OCI-LY7 (cell line): ENCODE results near the gene CACNA2D1. TPM values are rescaled to one million over a fixed set of nuclear protein-coding genes. Genes with fewer than 3 reads are reported as not detected.

ENCODE experiments used
- BruUV-seq: library from RNA; stranded (reverse); fragments of 400-500 nt; replicated peaks from 2 replicates; lab custom pipeline; 2021; lab: Mats Ljungman, UMichigan
- CTCF ChIA-PET: fragments of 300-600 bp; sonication (Branson Sonifier 250); formaldehyde crosslinking; loops from one replicate; lab custom pipeline; 2022; ENCODE audit warnings: antibody characterized with exemption; ENCODE audit not compliant: unreplicated experiment; lab: Charles Lee
- POLR2A ChIA-PET: fragments of 300-600 bp; sonication (Branson Sonifier 250); formaldehyde crosslinking; loops from one replicate; lab custom pipeline; 2022; ENCODE audit warnings: antibody characterized with exemption; lab: Charles Lee
- DNase-seq: peaks from one replicate; pipeline ENCODE4 v3.0.0-alpha.2; 2015; ENCODE audit warnings: low spot score
- H2AFZ ChIP-seq: fragments of 200-600 bp; sonication (generic), shearing (Covaris generic); 2 replicates; pipeline ENCODE4 v1.6.1; 2014; ENCODE audit warnings: mild to moderate bottlenecking, antibody characterized with exemption, low read length, moderate library complexity
- H3K27ac ChIP-seq: fragments of 200-600 bp; sonication (generic); 2 replicates; pipeline ENCODE4 v1.5.1; 2014; ENCODE audit warnings: mixed run types, low read depth, mild to moderate bottlenecking, moderate library complexity, low read length, inconsistent platforms; ENCODE audit not compliant: poor library complexity, severe bottlenecking
- H3K36me3 ChIP-seq: fragments of 200-600 bp; sonication (generic); 2 replicates; pipeline ENCODE4 v1.6.1; 2014; ENCODE audit warnings: mild to moderate bottlenecking, antibody characterized with exemption, low read length, moderate library complexity, mixed read lengths; ENCODE audit not compliant: insufficient read depth
- H3K4me1 ChIP-seq: fragments of 200-600 bp; sonication (generic); 2 replicates; pipeline ENCODE4 v1.5.1; 2014; ENCODE audit warnings: mild to moderate bottlenecking, low read length; ENCODE audit not compliant: insufficient read depth, poor library complexity, severe bottlenecking
- H3K4me2 ChIP-seq: fragments of 200-600 bp; sonication (generic); 2 replicates; pipeline ENCODE4 v1.6.1; 2014; ENCODE audit warnings: mild to moderate bottlenecking, low read length
- H3K4me3 ChIP-seq: fragments of 200-600 bp; sonication (generic); 2 replicates; pipeline ENCODE4 v1.5.1; 2014; ENCODE audit warnings: mild to moderate bottlenecking, low read depth, low read length; ENCODE audit not compliant: poor library complexity, severe bottlenecking
- H3K79me2 ChIP-seq: fragments of 200-600 bp; sonication (generic); 2 replicates; pipeline ENCODE4 v1.6.1; 2016; ENCODE audit warnings: low read depth, mild to moderate bottlenecking, low read length, moderate library complexity, mixed read lengths; ENCODE audit not compliant: insufficient read depth
- H3K9me2 ChIP-seq: fragments of 200-600 bp; sonication (generic); 2 replicates; pipeline ENCODE4 v1.6.1; 2016; ENCODE audit warnings: mild to moderate bottlenecking, low read length, mixed read lengths; ENCODE audit not compliant: insufficient read depth
- H3K9me3 ChIP-seq: fragments of 200-600 bp; sonication (generic); 2 replicates; pipeline ENCODE4 v1.6.1; 2014; ENCODE audit warnings: mild to moderate bottlenecking, mixed run types, low read length, mixed read lengths
- H4K20me1 ChIP-seq: fragments of 200-600 bp; sonication (generic); 2 replicates; pipeline ENCODE4 v1.6.1; 2014; ENCODE audit warnings: mild to moderate bottlenecking, antibody characterized with exemption, low read length, moderate library complexity, mixed read lengths; ENCODE audit not compliant: insufficient read depth
- EZH2phosphoT487 ChIP-seq: fragments of 200-600 bp; sonication (generic); IDR thresholded peaks from 2 replicates; pipeline ENCODE4 v1.6.1; 2018; ENCODE audit warnings: low read depth, borderline replicate concordance, mild to moderate bottlenecking, mixed run types, antibody characterized with exemption, low read length, moderate library complexity, mixed read lengths
- intact Hi-C: fragments of 100-400 bp; cut with micrococcal nuclease; formaldehyde crosslinking; loops from one replicate; pipeline ENCODE4 v1.10.0; 2022; ENCODE audit not compliant: unreplicated experiment
- total RNA-seq, 2 experiments: library from RNA; depleted of rRNA in 1 of 2; stranded (reverse); fragments of >200 nt in 1 of 2; shearing (Covaris generic) in 1 of 2; gene quantifications; 2 replicates each; pipeline ENCODE4 v1.2.3, GENCODE V29; 2014 to 2022
- TF ChIP-seq, protein P1 (sequence below): fragments of 200-600 bp; sonication (generic); conservative IDR thresholded peaks from 2 replicates; pipeline ENCODE4 v1.5.1; 2014; ENCODE audit warnings: mild to moderate bottlenecking, antibody characterized with exemption, low read length, moderate library complexity, mixed read lengths

Gene CACNA2D1
- total RNA-seq, 2 experiments from 2014 or later = not detected

DNA sequence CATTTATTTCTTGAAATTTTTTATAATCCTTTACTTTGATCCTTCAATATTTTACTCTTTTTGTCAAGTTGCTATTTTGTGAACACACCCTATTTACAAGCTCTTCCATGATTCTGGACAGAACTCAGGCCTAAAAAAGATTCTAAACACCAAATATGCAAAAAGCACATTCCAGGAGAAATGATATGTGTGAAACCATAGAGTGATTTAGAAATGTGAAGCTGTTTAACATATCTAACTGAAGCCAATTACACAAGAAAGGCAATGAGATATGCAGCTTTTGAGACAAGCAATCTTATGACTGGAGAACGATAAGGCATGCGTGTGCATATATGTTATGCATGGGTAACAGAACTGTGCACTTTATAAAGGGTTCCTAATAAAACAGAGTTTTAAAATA lies 243.0 kb downstream of the CACNA2D1 start:
- no TSS peak for BruUV-seq
- TF ChIP-seq EZH2phosphoT487 = no peak
- TF ChIP-seq, protein P1, sequence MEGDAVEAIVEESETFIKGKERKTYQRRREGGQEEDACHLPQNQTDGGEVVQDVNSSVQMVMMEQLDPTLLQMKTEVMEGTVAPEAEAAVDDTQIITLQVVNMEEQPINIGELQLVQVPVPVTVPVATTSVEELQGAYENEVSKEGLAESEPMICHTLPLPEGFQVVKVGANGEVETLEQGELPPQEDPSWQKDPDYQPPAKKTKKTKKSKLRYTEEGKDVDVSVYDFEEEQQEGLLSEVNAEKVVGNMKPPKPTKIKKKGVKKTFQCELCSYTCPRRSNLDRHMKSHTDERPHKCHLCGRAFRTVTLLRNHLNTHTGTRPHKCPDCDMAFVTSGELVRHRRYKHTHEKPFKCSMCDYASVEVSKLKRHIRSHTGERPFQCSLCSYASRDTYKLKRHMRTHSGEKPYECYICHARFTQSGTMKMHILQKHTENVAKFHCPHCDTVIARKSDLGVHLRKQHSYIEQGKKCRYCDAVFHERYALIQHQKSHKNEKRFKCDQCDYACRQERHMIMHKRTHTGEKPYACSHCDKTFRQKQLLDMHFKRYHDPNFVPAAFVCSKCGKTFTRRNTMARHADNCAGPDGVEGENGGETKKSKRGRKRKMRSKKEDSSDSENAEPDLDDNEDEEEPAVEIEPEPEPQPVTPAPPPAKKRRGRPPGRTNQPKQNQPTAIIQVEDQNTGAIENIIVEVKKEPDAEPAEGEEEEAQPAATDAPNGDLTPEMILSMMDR = no peak
- POLR2A ChIA-PET = no interaction called here
- Histone ChIP-seq H3K4me2 (no peak overlapping the region), H4K20me1 (no peaks in the 10 kb centered on the region), H3K9me2 (no peaks in the 10 kb centered on the region), H2AFZ (no peak overlapping the region), H3K36me3 (no peaks in the 10 kb centered on the region), H3K79me2 (no peaks in the 10 kb centered on the region), H3K9me3 (no peaks in the 10 kb centered on the region), H3K4me3 (no peak overlapping the region), H3K27ac (no peak overlapping the region), H3K4me1 (no peaks in the 10 kb centered on the region)
- CTCF ChIA-PET = no interaction called here
- DNase-seq = no peak
- intact Hi-C loops = no loop called here

- intact Hi-C loops = no loop called here
- Histone ChIP-seq H3K79me2 (no peaks in the 10 kb centered on the region), H3K4me2 (no peak overlapping the region), H3K36me3 (no peaks in the 10 kb centered on the region), H2AFZ (no peak overlapping the region), H3K4me3 (no peak overlapping the region), H3K9me2 (no peaks in the 10 kb centered on the region), H3K9me3 (no peaks in the 10 kb centered on the region), H4K20me1 (no peaks in the 10 kb centered on the region), H3K4me1 (no peaks in the 10 kb centered on the region), H3K27ac (no peak overlapping the region)
- no TSS peak for BruUV-seq
- no peak for DNase-seq
- POLR2A ChIA-PET = no interaction called here
- TF ChIP-seq, protein P1 = no peak
- TF ChIP-seq EZH2phosphoT487 = no peak
- CTCF ChIA-PET = no interaction called here
Observed at GRCh38 chr7:82194016-82194643, 249.4 kb downstream of the CACNA2D1 start.

- POLR2A ChIA-PET = no interaction called here
Observed at GRCh38 chr7:82188636-82189035, 254.9 kb downstream of the CACNA2D1 start.

More at GRCh38 chr7:82188636-82189035, 254.9 kb downstream of the CACNA2D1 start:
- no peak overlapping the region for H3K4me3 ChIP-seq
- no TSS peak for BruUV-seq
- no peak overlapping the region for H2AFZ ChIP-seq
- DNase-seq = no peak
- H3K4me1 ChIP-seq = no peaks in the 10 kb centered on the region
- H3K9me3 ChIP-seq = no peaks in the 10 kb centered on the region
- H3K27ac ChIP-seq = no peak overlapping the region
- H4K20me1 ChIP-seq = no peaks in the 10 kb centered on the region
- no peak overlapping the region for H3K4me2 ChIP-seq
- no peaks in the 10 kb centered on the region for H3K79me2 ChIP-seq
- intact Hi-C loops = no loop called here
- H3K9me2 ChIP-seq = no peaks in the 10 kb centered on the region
- CTCF ChIA-PET = no interaction called here
- no peaks in the 10 kb centered on the region for H3K36me3 ChIP-seq
- no peak for TF ChIP-seq EZH2phosphoT487
- TF ChIP-seq, protein P1 = no peak
